H7 (cell line): ENCODE data around the gene JARID2. TPM values are rescaled to one million over a fixed set of nuclear protein-coding genes. Genes with fewer than 3 reads are reported as not detected.

Experiments used
- DNase-seq: peaks from one replicate; pipeline ENCODE4 v3.0.0; 2012
- H3K27me3 ChIP-seq: 2 replicates; pipeline ENCODE4 v1.6.0; 2011; ENCODE audit warnings: mild to moderate bottlenecking, low read length; ENCODE audit not compliant: control insufficient read depth, insufficient read depth
- H3K36me3 ChIP-seq: replicated peaks from 2 replicates; pipeline ENCODE4 v1.5.1; 2011; ENCODE audit warnings: low read length; ENCODE audit not compliant: control insufficient read depth, insufficient read depth
- H3K4me3 ChIP-seq: 2 replicates; pipeline ENCODE4 v1.5.1; 2011; ENCODE audit warnings: low read depth, mild to moderate bottlenecking, control low read depth, low read length, moderate library complexity; ENCODE audit not compliant: insufficient read depth
- total RNA-seq: library from RNA; depleted of rRNA; stranded (reverse); fragments of >200 nt; shearing (Covaris generic); gene quantifications from 2 replicates; pipeline ENCODE4 v1.2.3, GENCODE V29; 2014

JARID2 gene
- total RNA-seq, 1 experiment from 2014 or later: 95.2 TPM

- Histone ChIP-seq H3K36me3 (peaks cover 3% of the 10 kb centered on the region), H3K27me3 (no peaks in the 10 kb centered on the region), H3K4me3 (no peak overlapping the region)
- DNase-seq: no peak
Observed at GRCh38 chr6:15374119-15374518, 128.2 kb downstream of the JARID2 start.

- no peak for DNase-seq
- no peaks in the 10 kb centered on the region for H3K27me3 ChIP-seq
- no peak overlapping the region for H3K4me3 ChIP-seq
- peaks cover 3% of the 10 kb centered on the region for H3K36me3 ChIP-seq
Observed at GRCh38 chr6:15375018-15375417, 129.1 kb downstream of the JARID2 start.

GRCh38 chr6:15375638-15376290 lies 129.9 kb downstream of the JARID2 start:
- H3K36me3 ChIP-seq: peaks cover 3% of the 10 kb centered on the region
- DNase-seq: no peak
- H3K4me3 ChIP-seq: no peak overlapping the region
- H3K27me3 ChIP-seq: no peaks in the 10 kb centered on the region

GRCh38 chr6:15376900-15377487 lies 131.1 kb downstream of the JARID2 start:
- Histone ChIP-seq H3K36me3 (peaks cover 3% of the 10 kb centered on the region), H3K27me3 (no peaks in the 10 kb centered on the region), H3K4me3 (no peak overlapping the region)
- no peak for DNase-seq

GRCh38 chr6:15378272-15378671 lies 132.4 kb downstream of the JARID2 start:
- Histone ChIP-seq H3K27me3 (no peaks in the 10 kb centered on the region), H3K4me3 (no peak overlapping the region), H3K36me3 (peaks cover 3% of the 10 kb centered on the region)
- DNase-seq: no peak

- no peaks in the 10 kb centered on the region for H3K27me3 ChIP-seq
- peaks cover 3% of the 10 kb centered on the region for H3K36me3 ChIP-seq
- H3K4me3 ChIP-seq: no peak overlapping the region
- no peak for DNase-seq
Observed at GRCh38 chr6:15378866-15379265, 133.0 kb downstream of the JARID2 start.

- no peak for DNase-seq
- no peak overlapping the region for H3K4me3 ChIP-seq
- no peaks in the 10 kb centered on the region for H3K36me3 ChIP-seq
- H3K27me3 ChIP-seq: no peaks in the 10 kb centered on the region
Observed at GRCh38 chr6:15380351-15380750, 134.5 kb downstream of the JARID2 start.

- no peak for DNase-seq
- Histone ChIP-seq H3K4me3 (no peak overlapping the region), H3K36me3 (no peaks in the 10 kb centered on the region; the same call in 1 of the 2 replicates), H3K27me3 (no peaks in the 10 kb centered on the region)
Observed at GRCh38 chr6:15382089-15382488, 136.2 kb downstream of the JARID2 start.

- no peak for DNase-seq
- Histone ChIP-seq H3K4me3 (no peak overlapping the region), H3K27me3 (no peaks in the 10 kb centered on the region), H3K36me3 (no peaks in the 10 kb centered on the region; the same call in 1 of the 2 replicates)
Observed at GRCh38 chr6:15382712-15383111, 136.8 kb downstream of the JARID2 start.

GRCh38 chr6:15384901-15385300 lies 139.0 kb downstream of the JARID2 start:
- H3K36me3 ChIP-seq: no peaks in the 10 kb centered on the region; the same call in 1 of the 2 replicates
- H3K27me3 ChIP-seq: no peaks in the 10 kb centered on the region
- no peak for DNase-seq
- no peak overlapping the region for H3K4me3 ChIP-seq

- no peak overlapping the region for H3K4me3 ChIP-seq
- DNase-seq: no peak
- no peaks in the 10 kb centered on the region for H3K27me3 ChIP-seq
Observed at GRCh38 chr6:15385521-15385920, 139.7 kb downstream of the JARID2 start.

GRCh38 chr6:15386110-15386755 lies 140.4 kb downstream of the JARID2 start:
- H3K4me3 ChIP-seq: no peak overlapping the region
- H3K36me3 ChIP-seq: peaks cover 2% of the 10 kb centered on the region
- no peaks in the 10 kb centered on the region for H3K27me3 ChIP-seq
- no peak for DNase-seq

More at GRCh38 chr6:15385521-15385920, 139.7 kb downstream of the JARID2 start:
- H3K36me3 ChIP-seq: peaks cover 2% of the 10 kb centered on the region

- DNase-seq: no peak
- Histone ChIP-seq H3K36me3 (peaks cover 2% of the 10 kb centered on the region), H3K4me3 (no peak overlapping the region), H3K27me3 (no peaks in the 10 kb centered on the region)
Observed at GRCh38 chr6:15386756-15387112, 140.9 kb downstream of the JARID2 start.

- DNase-seq: no peak
- H3K4me3 ChIP-seq: no peak overlapping the region
- H3K36me3 ChIP-seq: peaks cover 2% of the 10 kb centered on the region
- no peaks in the 10 kb centered on the region for H3K27me3 ChIP-seq
Observed at GRCh38 chr6:15387118-15387517, 141.2 kb downstream of the JARID2 start.

GRCh38 chr6:15389084-15389764 lies 143.4 kb downstream of the JARID2 start:
- peaks cover 2% of the 10 kb centered on the region for H3K36me3 ChIP-seq
- no peak for DNase-seq
- no peaks in the 10 kb centered on the region for H3K27me3 ChIP-seq
- H3K4me3 ChIP-seq: no peak overlapping the region
